Trophoblast cell (in vitro differentiated cells and primary cell): ENCODE data around the gene AUTS2.

Source experiments
- DNase-seq, 2 donors: peaks; one replicate each; pipeline ENCODE4 v3.0.0-alpha.2; 2016
- H2AFZ ChIP-seq: 2 replicates; pipeline ENCODE4 v1.6.1; 2013; ENCODE audit warnings: low read length, moderate library complexity, mild to moderate bottlenecking; ENCODE audit not compliant: insufficient read depth, poor library complexity
- H2AK5ac ChIP-seq: 2 replicates; pipeline ENCODE4 v1.6.1; 2013; ENCODE audit warnings: mild to moderate bottlenecking, low read length
- H2BK120ac ChIP-seq: 2 replicates; pipeline ENCODE4 v1.6.1; 2013; ENCODE audit warnings: low read length, mild to moderate bottlenecking, moderate library complexity; ENCODE audit not compliant: insufficient read depth, poor library complexity
- H2BK12ac ChIP-seq: 2 replicates; pipeline ENCODE4 v1.6.1; 2013; ENCODE audit warnings: mild to moderate bottlenecking, low read length, moderate library complexity
- H2BK5ac ChIP-seq: 2 replicates; pipeline ENCODE4 v1.6.1; 2013; ENCODE audit warnings: low read length, low read depth, moderate library complexity, mild to moderate bottlenecking; ENCODE audit not compliant: poor library complexity
- H3K14ac ChIP-seq: 2 replicates; pipeline ENCODE4 v1.6.1; 2013; ENCODE audit warnings: mild to moderate bottlenecking, low read length
- H3K18ac ChIP-seq: 2 replicates; pipeline ENCODE4 v1.6.1; 2013; ENCODE audit warnings: mild to moderate bottlenecking, low read length
- H3K23ac ChIP-seq: 2 replicates; pipeline ENCODE4 v1.6.1; 2013; ENCODE audit warnings: low read length
- H3K27ac ChIP-seq: 2 replicates; pipeline ENCODE4 v1.5.1; 2013; ENCODE audit warnings: low read depth, mild to moderate bottlenecking, inconsistent platforms, low read length, moderate library complexity
- H3K27me3 ChIP-seq: 2 replicates; pipeline ENCODE4 v1.6.1; 2013; ENCODE audit warnings: inconsistent platforms, mild to moderate bottlenecking, low read length, moderate library complexity; ENCODE audit not compliant: insufficient read depth
- H3K36me3 ChIP-seq, 2 experiments: 1 replicate in 1 of 2; 2 replicates in 1 of 2; pipeline ENCODE4 v1.6.1; 2013; ENCODE audit warnings: low read length in 2 of 2, mild to moderate bottlenecking in 2 of 2, moderate library complexity in 1 of 2; ENCODE audit not compliant: insufficient read depth in 2 of 2, control insufficient read depth in 1 of 2
- H3K4ac ChIP-seq: 2 replicates; pipeline ENCODE4 v1.6.1; 2013; ENCODE audit warnings: low read depth, mild to moderate bottlenecking, low read length, moderate library complexity
- H3K4me1 ChIP-seq, 2 experiments: 1 replicate in 1 of 2; 2 replicates in 1 of 2; pipeline ENCODE4 v1.6.1; 2013; ENCODE audit warnings: low read length in 2 of 2, mild to moderate bottlenecking in 2 of 2, moderate library complexity in 1 of 2; ENCODE audit not compliant: insufficient read depth in 2 of 2, control insufficient read depth in 1 of 2
- H3K4me2 ChIP-seq: 2 replicates; pipeline ENCODE4 v1.6.1; 2013; ENCODE audit warnings: inconsistent platforms, mild to moderate bottlenecking, low read length, moderate library complexity
- H3K4me3 ChIP-seq: 2 replicates; pipeline ENCODE4 v1.5.1; 2013; ENCODE audit warnings: mild to moderate bottlenecking, low read depth, low read length, inconsistent platforms
- H3K79me1 ChIP-seq: one replicate; pipeline ENCODE4 v1.6.1; 2013; ENCODE audit warnings: low read length
- H3K79me2 ChIP-seq: 2 replicates; pipeline ENCODE4 v1.6.1; 2013; ENCODE audit warnings: low read length, mild to moderate bottlenecking; ENCODE audit not compliant: control insufficient read depth, insufficient read depth, poor library complexity
- H3K9ac ChIP-seq: 2 replicates; pipeline ENCODE4 v1.6.1; 2013; ENCODE audit warnings: mild to moderate bottlenecking, low read length
- H3K9me3 ChIP-seq: 2 replicates; pipeline ENCODE4 v1.6.1; 2013; ENCODE audit warnings: low read depth, mild to moderate bottlenecking, control low read depth, inconsistent platforms, low read length; ENCODE audit not compliant: insufficient read depth
- H4K12ac ChIP-seq: 2 replicates; pipeline ENCODE4 v1.6.1; 2013; ENCODE audit warnings: low read depth, mild to moderate bottlenecking, low read length, moderate library complexity
- H4K8ac ChIP-seq: 2 replicates; pipeline ENCODE4 v1.6.1; 2013; ENCODE audit warnings: low read depth, mild to moderate bottlenecking, low read length, moderate library complexity
- H4K91ac ChIP-seq: one replicate; pipeline ENCODE4 v1.6.1; 2013; ENCODE audit warnings: low read depth, mild to moderate bottlenecking, low read length, moderate library complexity
- WGBS: extraction: QIAGEN DNeasy Blood & Tissue Kit; methylation state at CpG from one replicate; pipeline ENCODE4 v1.1.7; 2013; ENCODE audit warnings: missing lambda C conversion rate; ENCODE audit not compliant: insufficient read length, insufficient coverage; ENCODE audit errors: extremely low coverage; 5-methylcytosine and 5-hydroxymethylcytosine counted together

The AUTS2 gene

GRCh38 chr7:70654979-70655378 is 1056.7 kb downstream of the AUTS2 start:
- DNase-seq = no peak
- no peak overlapping the region for H3K4me2 ChIP-seq
- no CpG with 5 or more reads among the region's 5 CpGs for WGBS

GRCh38 chr7:70655694-70656093 is 1057.4 kb downstream of the AUTS2 start:
- no peaks in the 10 kb centered on the region for H3K79me1 ChIP-seq
- H3K18ac ChIP-seq = no peak overlapping the region
- DNase-seq = no peak
- no peak overlapping the region for H3K23ac ChIP-seq
- no peak overlapping the region for H3K4ac ChIP-seq
- H2BK120ac ChIP-seq = no peak overlapping the region
- no peaks in the 10 kb centered on the region for H3K9me3 ChIP-seq
- no peaks in the 10 kb centered on the region for H3K36me3 ChIP-seq
- H2BK5ac ChIP-seq = no peak overlapping the region
- H3K79me2 ChIP-seq = no peaks in the 10 kb centered on the region
- no peak overlapping the region for H4K91ac ChIP-seq
- no peak overlapping the region for H3K4me2 ChIP-seq
- no peak overlapping the region for H2AFZ ChIP-seq
- no peak overlapping the region for H2AK5ac ChIP-seq
- H4K8ac ChIP-seq = no peak overlapping the region
- no peaks in the 10 kb centered on the region for H3K4me1 ChIP-seq
- no peak overlapping the region for H4K12ac ChIP-seq
- no peak overlapping the region for H3K27ac ChIP-seq
- H3K14ac ChIP-seq = no peak overlapping the region
- no peaks in the 10 kb centered on the region for H3K27me3 ChIP-seq
- H3K4me3 ChIP-seq = no peak overlapping the region
- H3K9ac ChIP-seq = no peak overlapping the region
- WGBS = no CpG with 5 or more reads among the region's 3 CpGs
- no peak overlapping the region for H2BK12ac ChIP-seq

More at GRCh38 chr7:70654979-70655378, 1056.7 kb downstream of the AUTS2 start:
- Histone ChIP-seq H4K8ac (no peak overlapping the region), H3K79me2 (no peaks in the 10 kb centered on the region), H3K27ac (no peak overlapping the region), H2AK5ac (no peak overlapping the region), H3K14ac (no peak overlapping the region), H2BK12ac (no peak overlapping the region), H3K79me1 (no peaks in the 10 kb centered on the region), H2BK5ac (no peak overlapping the region), H3K36me3 (no peaks in the 10 kb centered on the region), H3K4ac (no peak overlapping the region), H4K91ac (no peak overlapping the region), H3K9me3 (no peaks in the 10 kb centered on the region), H3K18ac (no peak overlapping the region), H3K27me3 (no peaks in the 10 kb centered on the region), H3K4me1 (no peaks in the 10 kb centered on the region), H3K4me3 (no peak overlapping the region), H2AFZ (no peak overlapping the region), H2BK120ac (no peak overlapping the region), H3K9ac (no peak overlapping the region), H3K23ac (no peak overlapping the region), H4K12ac (no peak overlapping the region)

GRCh38 chr7:70657571-70657970 is 1059.3 kb downstream of the AUTS2 start:
- Histone ChIP-seq H2BK5ac (no peak overlapping the region), H3K9me3 (no peaks in the 10 kb centered on the region), H2BK12ac (no peak overlapping the region), H3K4me1 (no peaks in the 10 kb centered on the region), H4K12ac (no peak overlapping the region), H3K79me1 (no peaks in the 10 kb centered on the region), H3K79me2 (no peaks in the 10 kb centered on the region), H3K27me3 (no peaks in the 10 kb centered on the region), H3K18ac (no peak overlapping the region), H3K4me3 (no peak overlapping the region), H3K36me3 (no peaks in the 10 kb centered on the region), H4K8ac (no peak overlapping the region), H3K23ac (no peak overlapping the region), H3K4ac (no peak overlapping the region), H3K4me2 (no peak overlapping the region), H3K9ac (no peak overlapping the region), H3K14ac (no peak overlapping the region), H4K91ac (no peak overlapping the region), H2BK120ac (no peak overlapping the region), H2AFZ (no peak overlapping the region), H3K27ac (no peak overlapping the region), H2AK5ac (no peak overlapping the region)
- no CpG with 5 or more reads among the region's 5 CpGs for WGBS
- DNase-seq = no peak

- no peaks in the 10 kb centered on the region for H3K79me1 ChIP-seq
- no peaks in the 10 kb centered on the region for H3K27me3 ChIP-seq
- no peak overlapping the region for H3K9ac ChIP-seq
- H4K12ac ChIP-seq = no peak overlapping the region
- WGBS = no CpG with 5 or more reads among the region's 9 CpGs
- no peaks in the 10 kb centered on the region for H3K36me3 ChIP-seq
- no peak overlapping the region for H3K4ac ChIP-seq
- no peak overlapping the region for H3K14ac ChIP-seq
- H3K27ac ChIP-seq = no peak overlapping the region
- H3K18ac ChIP-seq = no peak overlapping the region
- H3K9me3 ChIP-seq = no peaks in the 10 kb centered on the region
- no peak for DNase-seq
- H3K23ac ChIP-seq = no peak overlapping the region
- H3K4me2 ChIP-seq = no peak overlapping the region
- no peak overlapping the region for H4K8ac ChIP-seq
- H3K79me2 ChIP-seq = no peaks in the 10 kb centered on the region
- H2BK5ac ChIP-seq = no peak overlapping the region
- no peak overlapping the region for H2AK5ac ChIP-seq
- H2BK120ac ChIP-seq = no peak overlapping the region
- H2BK12ac ChIP-seq = no peak overlapping the region
- H3K4me1 ChIP-seq = no peaks in the 10 kb centered on the region
- H4K91ac ChIP-seq = no peak overlapping the region
- H3K4me3 ChIP-seq = no peak overlapping the region
- no peak overlapping the region for H2AFZ ChIP-seq
Measured at GRCh38 chr7:70657989-70658632, 1059.8 kb downstream of the AUTS2 start.
